Nephron progenitor cell (in vitro differentiated cells): Measurements from ENCODE around the gene AQP6.

Experiments used
- DNase-seq: peaks from one replicate; pipeline ENCODE4 v3.0.0; 2021
- H3K27ac Mint-ChIP-seq: 2 replicates; pipeline ENCODE4 v1.8.0; 2021; ENCODE audit warnings: mild to moderate bottlenecking, moderate library complexity, mixed read lengths
- H3K27me3 Mint-ChIP-seq: 2 replicates; pipeline ENCODE4 v1.8.0; 2021; ENCODE audit warnings: mild to moderate bottlenecking, low read depth, mixed read lengths; ENCODE audit not compliant: poor library complexity
- H3K36me3 Mint-ChIP-seq: 2 replicates; pipeline ENCODE4 v1.8.0; 2021; ENCODE audit warnings: low read depth, mixed read lengths
- H3K4me1 Mint-ChIP-seq: 2 replicates; pipeline ENCODE4 v1.8.0; 2021; ENCODE audit warnings: mixed read lengths
- H3K4me3 Mint-ChIP-seq: 2 replicates; pipeline ENCODE4 v1.8.0; 2021; ENCODE audit warnings: mild to moderate bottlenecking, moderate library complexity, mixed read lengths
- H3K9me3 Mint-ChIP-seq: 2 replicates; pipeline ENCODE4 v1.8.0; 2021; ENCODE audit warnings: mild to moderate bottlenecking, moderate library complexity, mixed read lengths
- CTCF ChIP-seq: fragments of 200-600 bp; sonication (generic); IDR thresholded peaks from 2 replicates; pipeline ENCODE4 v1.5.0; 2021; ENCODE audit warnings: antibody characterized with exemption

Gene AQP6

GRCh38 chr12:50022903-50023302 lies 50.2 kb downstream of the AQP6 start:
- TF ChIP-seq CTCF = no peak
- peaks cover 3% of the 10 kb centered on the region for H3K27me3 Mint-ChIP-seq

GRCh38 chr12:50024227-50024626 lies 51.5 kb downstream of the AQP6 start:
- Mint-ChIP-seq H3K4me1 (peaks cover 49% of the 10 kb centered on the region), H3K36me3 (peaks cover 10% of the 10 kb centered on the region), H3K27ac (no peak overlapping the region), H3K4me3 (peak overlapping the region; percentile 100), H3K27me3 (peaks cover 3% of the 10 kb centered on the region), H3K9me3 (no peaks in the 10 kb centered on the region)
- DNase-seq = no peak
- no peak for TF ChIP-seq CTCF

More at GRCh38 chr12:50022903-50023302, 50.2 kb downstream of the AQP6 start:
- DNase-seq = no peak
- no peaks in the 10 kb centered on the region for H3K9me3 Mint-ChIP-seq
- H3K36me3 Mint-ChIP-seq = peaks cover 10% of the 10 kb centered on the region
- H3K4me3 Mint-ChIP-seq = no peak overlapping the region
- H3K4me1 Mint-ChIP-seq = peaks cover 49% of the 10 kb centered on the region
- no peak overlapping the region for H3K27ac Mint-ChIP-seq

- Mint-ChIP-seq H3K4me3 (peak overlapping the region; percentile 100), H3K9me3 (no peaks in the 10 kb centered on the region), H3K27me3 (peaks cover 4% of the 10 kb centered on the region), H3K36me3 (peaks cover 10% of the 10 kb centered on the region), H3K27ac (peak overlapping the region; percentile 99), H3K4me1 (peaks cover 49% of the 10 kb centered on the region)
- no peak for TF ChIP-seq CTCF
- DNase-seq = no peak
These were observed 52.0 kb downstream of the AQP6 start for GRCh38 chr12:50024805-50025186.

GRCh38 chr12:50025187-50026059 lies 52.7 kb downstream of the AQP6 start, which contains the start of gene RACGAP1:
Gene RACGAP1 (minus strand): TSS chr12:50025494. CDS start chr12:50016715, 8,779 bp downstream.
- Mint-ChIP-seq H3K4me1 (peaks cover 49% of the 10 kb centered on the region), H3K9me3 (no peaks in the 10 kb centered on the region), H3K36me3 (peaks cover 10% of the 10 kb centered on the region), H3K27me3 (peaks cover 6% of the 10 kb centered on the region), H3K4me3 (peak within 1 kb of the TSS; percentile 100), H3K27ac (peak within 1 kb of the TSS; percentile 99)
- DNase-seq = peak; percentile 91
- no peak for TF ChIP-seq CTCF

GRCh38 chr12:50026691-50027090 lies 53.9 kb downstream of the AQP6 start:
- no peak for DNase-seq
- H3K9me3 Mint-ChIP-seq = no peaks in the 10 kb centered on the region
- H3K4me3 Mint-ChIP-seq = no peak overlapping the region

More at GRCh38 chr12:50026691-50027090, 53.9 kb downstream of the AQP6 start:
- Mint-ChIP-seq H3K36me3 (peaks cover 10% of the 10 kb centered on the region), H3K27me3 (peaks cover 8% of the 10 kb centered on the region), H3K27ac (no peak overlapping the region), H3K4me1 (peaks cover 39% of the 10 kb centered on the region)
- no peak for TF ChIP-seq CTCF
